ENCODE data around the gene KIF16B.

Gene KIF16B

GRCh38 chr20:16498526-16499253 lies 74.6 kb downstream of the KIF16B start:
- no peak for DNase-seq (ENCODE audit: extremely low read depth, insufficient read length)
- Histone ChIP-seq H3K36me3 (ENCODE audit: control insufficient read depth, insufficient read depth, low read length) (no peaks in the 10 kb centered on the region), H3K4me3 (replicated peaks; ENCODE audit: low read depth, low read length) (no peak overlapping the region), H3K27me3 (replicated peaks; ENCODE audit: control insufficient read depth, insufficient read depth, low read length) (no peaks in the 10 kb centered on the region)
- no peak for TF ChIP-seq CTCF (IDR thresholded peaks at IDR 0.05; ENCODE audit: insufficient read depth, low read length, poor library complexity, severe bottlenecking)

GRCh38 chr20:16497896-16498295 lies 75.4 kb downstream of the KIF16B start:
- H3K27me3 ChIP-seq (replicated peaks; ENCODE audit: control insufficient read depth, insufficient read depth, low read length): no peaks in the 10 kb centered on the region
- no peak for TF ChIP-seq CTCF (IDR thresholded peaks at IDR 0.05; ENCODE audit: insufficient read depth, low read length, poor library complexity, severe bottlenecking)
- H3K36me3 ChIP-seq (ENCODE audit: control insufficient read depth, insufficient read depth, low read length): no peaks in the 10 kb centered on the region

GRCh38 chr20:16493486-16493885 lies 79.8 kb downstream of the KIF16B start:
- DNase-seq (ENCODE audit: extremely low read depth, insufficient read length): no peak
- H3K4me3 ChIP-seq (replicated peaks; ENCODE audit: low read depth, low read length): no peak overlapping the region
- H3K27me3 ChIP-seq (replicated peaks; ENCODE audit: control insufficient read depth, insufficient read depth, low read length): no peaks in the 10 kb centered on the region
- TF ChIP-seq CTCF (IDR thresholded peaks at IDR 0.05; ENCODE audit: insufficient read depth, low read length, poor library complexity, severe bottlenecking): no peak
- H3K36me3 ChIP-seq (ENCODE audit: control insufficient read depth, insufficient read depth, low read length): no peaks in the 10 kb centered on the region

More at GRCh38 chr20:16497896-16498295, 75.4 kb downstream of the KIF16B start:
- no peak for DNase-seq (ENCODE audit: extremely low read depth, insufficient read length)
- H3K4me3 ChIP-seq (replicated peaks; ENCODE audit: low read depth, low read length): no peak overlapping the region

- Histone ChIP-seq H3K27me3 (replicated peaks; ENCODE audit: control insufficient read depth, insufficient read depth, low read length) (no peaks in the 10 kb centered on the region), H3K36me3 (ENCODE audit: control insufficient read depth, insufficient read depth, low read length) (no peaks in the 10 kb centered on the region), H3K4me3 (replicated peaks; ENCODE audit: low read depth, low read length) (no peak overlapping the region)
- DNase-seq (ENCODE audit: extremely low read depth, insufficient read length): peak; percentile 7
- no peak for TF ChIP-seq CTCF (IDR thresholded peaks at IDR 0.05; ENCODE audit: insufficient read depth, low read length, poor library complexity, severe bottlenecking)
Observed at GRCh38 chr20:16491294-16491905, 81.8 kb downstream of the KIF16B start.

GRCh38 chr20:16490696-16491095 lies 82.6 kb downstream of the KIF16B start:
- Histone ChIP-seq H3K36me3 (ENCODE audit: control insufficient read depth, insufficient read depth, low read length) (no peaks in the 10 kb centered on the region), H3K4me3 (replicated peaks; ENCODE audit: low read depth, low read length) (no peak overlapping the region)
- no peak for TF ChIP-seq CTCF (IDR thresholded peaks at IDR 0.05; ENCODE audit: insufficient read depth, low read length, poor library complexity, severe bottlenecking)

More at GRCh38 chr20:16490696-16491095, 82.6 kb downstream of the KIF16B start:
- DNase-seq (ENCODE audit: extremely low read depth, insufficient read length): no peak
- no peaks in the 10 kb centered on the region for H3K27me3 ChIP-seq (replicated peaks; ENCODE audit: control insufficient read depth, insufficient read depth, low read length)
